Activated naive CD8-positive, alpha-beta T cell treated with anti-CD3 and anti-CD28 coated beads for 36 hours (primary cell): ENCODE measurements around the gene TTC9. TPM values are rescaled to one million over a fixed set of nuclear protein-coding genes. Genes with fewer than 3 reads are reported as not detected.
A peak's percentile ranks its signal among the peaks of the same experiment; 100 is the strongest.

ENCODE experiments used
- DNase-seq: peaks from one replicate; pipeline ENCODE4 v3.0.0; 2021
- H3K27ac Mint-ChIP-seq: one replicate; pipeline ENCODE4 v1.8.0; 2022; ENCODE audit warnings: mild to moderate bottlenecking, moderate library complexity, mixed read lengths
- H3K27me3 Mint-ChIP-seq: one replicate; pipeline ENCODE4 v1.8.0; 2022; ENCODE audit warnings: mild to moderate bottlenecking, mixed read lengths
- H3K36me3 Mint-ChIP-seq: one replicate; pipeline ENCODE4 v1.8.0; 2021; ENCODE audit warnings: mild to moderate bottlenecking, mixed read lengths
- H3K4me1 Mint-ChIP-seq: one replicate; pipeline ENCODE4 v1.8.0; 2021; ENCODE audit warnings: mixed read lengths
- H3K4me3 Mint-ChIP-seq: one replicate; pipeline ENCODE4 v1.8.0; 2022; ENCODE audit warnings: mild to moderate bottlenecking, moderate library complexity, mixed read lengths
- H3K9me3 Mint-ChIP-seq: one replicate; pipeline ENCODE4 v1.8.0; 2022; ENCODE audit warnings: mixed read lengths
- total RNA-seq, 2 experiments: library from RNA; stranded (reverse); gene quantifications; one replicate each; pipeline ENCODE4 v1.2.3, GENCODE V29; 2021

The TTC9 gene
- total RNA-seq, 2 experiments from 2014 or later, result 4.9 to 5.4 TPM

- H3K27me3 Mint-ChIP-seq, result no peaks in the 10 kb centered on the region
- no peak for DNase-seq
- H3K36me3 Mint-ChIP-seq, result peaks cover 20% of the 10 kb centered on the region
- H3K27ac Mint-ChIP-seq, result no peak overlapping the region
- no peak overlapping the region for H3K4me3 Mint-ChIP-seq
- H3K4me1 Mint-ChIP-seq, result peaks cover 2% of the 10 kb centered on the region
- H3K9me3 Mint-ChIP-seq, result peaks cover 11% of the 10 kb centered on the region
Measured at GRCh38 chr14:70631948-70632347, 9.8 kb upstream of the TTC9 start.

GRCh38 chr14:70635971-70636595 is 5.6 kb upstream of the TTC9 start:
- Mint-ChIP-seq H3K4me3 (no peak overlapping the region), H3K4me1 (peaks cover 15% of the 10 kb centered on the region), H3K27ac (peak overlapping the region; percentile 32), H3K27me3 (no peaks in the 10 kb centered on the region), H3K9me3 (peaks cover 8% of the 10 kb centered on the region), H3K36me3 (peaks cover 14% of the 10 kb centered on the region)
- no peak for DNase-seq

GRCh38 chr14:70638416-70638815 is 3.3 kb upstream of the TTC9 start:
- H3K4me3 Mint-ChIP-seq, result no peak overlapping the region
- H3K27me3 Mint-ChIP-seq, result no peaks in the 10 kb centered on the region
- no peak for DNase-seq
- H3K36me3 Mint-ChIP-seq, result peaks cover 14% of the 10 kb centered on the region
- H3K9me3 Mint-ChIP-seq, result peaks cover 8% of the 10 kb centered on the region
- no peak overlapping the region for H3K27ac Mint-ChIP-seq
- peaks cover 16% of the 10 kb centered on the region for H3K4me1 Mint-ChIP-seq

GRCh38 chr14:70640938-70641547 is 673 bp upstream of the TTC9 start:
- H3K36me3 Mint-ChIP-seq, result peaks cover 7% of the 10 kb centered on the region
- H3K27ac Mint-ChIP-seq, result peak overlapping the region; percentile 92
- H3K27me3 Mint-ChIP-seq, result no peaks in the 10 kb centered on the region
- peak overlapping the region; percentile 79 for H3K4me3 Mint-ChIP-seq
- H3K4me1 Mint-ChIP-seq, result peaks cover 40% of the 10 kb centered on the region
- DNase-seq, result peak; percentile 59
- H3K9me3 Mint-ChIP-seq, result peaks cover 3% of the 10 kb centered on the region

GRCh38 chr14:70642303-70643235 is 853 bp downstream of the TTC9 start:
- H3K4me3 Mint-ChIP-seq, result peak overlapping the region; percentile 84
- H3K36me3 Mint-ChIP-seq, result peaks cover 10% of the 10 kb centered on the region
- peak overlapping the region; percentile 84 for H3K27ac Mint-ChIP-seq
- H3K27me3 Mint-ChIP-seq, result no peaks in the 10 kb centered on the region
- H3K4me1 Mint-ChIP-seq, result peaks cover 47% of the 10 kb centered on the region
- no peaks in the 10 kb centered on the region for H3K9me3 Mint-ChIP-seq
- DNase-seq, result peak; percentile 49

- H3K9me3 Mint-ChIP-seq, result no peaks in the 10 kb centered on the region
- peak overlapping the region; percentile 84 for H3K4me3 Mint-ChIP-seq
- peak overlapping the region; percentile 84 for H3K27ac Mint-ChIP-seq
- H3K4me1 Mint-ChIP-seq, result peaks cover 55% of the 10 kb centered on the region
- H3K36me3 Mint-ChIP-seq, result peaks cover 10% of the 10 kb centered on the region
- H3K27me3 Mint-ChIP-seq, result no peaks in the 10 kb centered on the region
- no peak for DNase-seq
Measured at GRCh38 chr14:70643967-70644366, 2.3 kb downstream of the TTC9 start.

GRCh38 chr14:70645892-70646291 is 4.2 kb downstream of the TTC9 start:
- DNase-seq, result no peak
- Mint-ChIP-seq H3K27me3 (no peaks in the 10 kb centered on the region), H3K27ac (peak overlapping the region; percentile 65), H3K4me3 (no peak overlapping the region), H3K9me3 (no peaks in the 10 kb centered on the region), H3K36me3 (peaks cover 15% of the 10 kb centered on the region), H3K4me1 (peaks cover 58% of the 10 kb centered on the region)

- peak overlapping the region; percentile 65 for H3K27ac Mint-ChIP-seq
- no peaks in the 10 kb centered on the region for H3K27me3 Mint-ChIP-seq
- no peak for DNase-seq
- peaks cover 17% of the 10 kb centered on the region for H3K36me3 Mint-ChIP-seq
- H3K4me3 Mint-ChIP-seq, result no peak overlapping the region
- peaks cover 63% of the 10 kb centered on the region for H3K4me1 Mint-ChIP-seq
- H3K9me3 Mint-ChIP-seq, result no peaks in the 10 kb centered on the region
Measured at GRCh38 chr14:70646705-70647104, 5.0 kb downstream of the TTC9 start.

GRCh38 chr14:70648346-70648745 is 6.6 kb downstream of the TTC9 start:
- Mint-ChIP-seq H3K36me3 (peaks cover 25% of the 10 kb centered on the region), H3K27ac (no peak overlapping the region), H3K4me3 (no peak overlapping the region), H3K27me3 (no peaks in the 10 kb centered on the region), H3K4me1 (peaks cover 78% of the 10 kb centered on the region), H3K9me3 (no peaks in the 10 kb centered on the region)
- no peak for DNase-seq

- Mint-ChIP-seq H3K4me3 (no peak overlapping the region), H3K36me3 (peaks cover 32% of the 10 kb centered on the region), H3K9me3 (no peaks in the 10 kb centered on the region), H3K27me3 (no peaks in the 10 kb centered on the region), H3K27ac (peak overlapping the region; percentile 67), H3K4me1 (peaks cover 77% of the 10 kb centered on the region)
- DNase-seq, result no peak
Measured at GRCh38 chr14:70649803-70650202, 8.1 kb downstream of the TTC9 start.

GRCh38 chr14:70651522-70651921 is 9.8 kb downstream of the TTC9 start:
- H3K27ac Mint-ChIP-seq, result peak overlapping the region; percentile 73
- no peak for DNase-seq
- no peaks in the 10 kb centered on the region for H3K9me3 Mint-ChIP-seq
- peaks cover 26% of the 10 kb centered on the region for H3K36me3 Mint-ChIP-seq
- H3K4me3 Mint-ChIP-seq, result no peak overlapping the region
- H3K4me1 Mint-ChIP-seq, result peaks cover 76% of the 10 kb centered on the region
- H3K27me3 Mint-ChIP-seq, result no peaks in the 10 kb centered on the region

GRCh38 chr14:70652871-70653270 is 11.2 kb downstream of the TTC9 start:
- Mint-ChIP-seq H3K4me1 (peaks cover 84% of the 10 kb centered on the region), H3K27me3 (no peaks in the 10 kb centered on the region), H3K9me3 (peaks cover 4% of the 10 kb centered on the region), H3K27ac (peak overlapping the region; percentile 99), H3K36me3 (peaks cover 29% of the 10 kb centered on the region), H3K4me3 (no peak overlapping the region)
- DNase-seq, result no peak

GRCh38 chr14:70653662-70654061 is 11.9 kb downstream of the TTC9 start:
- H3K4me3 Mint-ChIP-seq, result no peak overlapping the region
- DNase-seq, result no peak
- no peaks in the 10 kb centered on the region for H3K27me3 Mint-ChIP-seq
- H3K9me3 Mint-ChIP-seq, result peaks cover 4% of the 10 kb centered on the region
- H3K27ac Mint-ChIP-seq, result peak overlapping the region; percentile 99
- H3K36me3 Mint-ChIP-seq, result peaks cover 29% of the 10 kb centered on the region
- H3K4me1 Mint-ChIP-seq, result peaks cover 84% of the 10 kb centered on the region

- Mint-ChIP-seq H3K4me3 (peak overlapping the region; percentile 83), H3K27ac (peak overlapping the region; percentile 99), H3K27me3 (no peaks in the 10 kb centered on the region), H3K4me1 (peaks cover 87% of the 10 kb centered on the region), H3K36me3 (peaks cover 29% of the 10 kb centered on the region), H3K9me3 (peaks cover 4% of the 10 kb centered on the region)
- no peak for DNase-seq
Measured at GRCh38 chr14:70654632-70655031, 12.9 kb downstream of the TTC9 start.
